CD14-positive monocyte (primary cell): Measurements from ENCODE around the gene APOL4. TPM values are rescaled to one million over a fixed set of nuclear protein-coding genes. Genes with fewer than 3 reads are reported as not detected.
"Not testable (repeated sequence)": the region's sequence is repeated elsewhere in the genome, so short reads cannot be mapped to it uniquely, and the experiment has no call there.

ENCODE experiments used
- DNase-seq, 3 donors: peaks; one replicate each; pipeline ENCODE4 v3.0.0-alpha.2; 2011 to 2022
- H2AFZ ChIP-seq: 2 replicates; pipeline ENCODE4 v1.6.0; 2012; ENCODE audit warnings: mild to moderate bottlenecking, low read depth, low read length, inconsistent platforms; ENCODE audit not compliant: insufficient read depth, poor library complexity, severe bottlenecking
- H3K27ac ChIP-seq, 2 donors: 1 replicate in 1 of 2; 2 replicates in 1 of 2; pipeline ENCODE4 v1.5.1; 2012 to 2013; ENCODE audit warnings: low read length in 2 of 2, control low read depth in 1 of 2, inconsistent platforms in 1 of 2, low read depth in 1 of 2, mild to moderate bottlenecking in 1 of 2
- H3K27me3 ChIP-seq, 2 donors: one replicate each; pipeline versions ENCODE4 v1.6.0 to v1.6.1; 2011 to 2013; ENCODE audit warnings: low read length in 2 of 2; ENCODE audit not compliant: control insufficient read depth in 2 of 2, insufficient read depth in 2 of 2
- H3K36me3 ChIP-seq, 2 donors: replicated peaks in 1 of 2; 1 replicate in 1 of 2; 2 replicates in 1 of 2; pipeline versions ENCODE4 v1.5.1 to v1.6.1; 2012 to 2013; ENCODE audit warnings: low read length in 2 of 2, control low read depth in 1 of 2, inconsistent platforms in 1 of 2, mild to moderate bottlenecking in 1 of 2; ENCODE audit not compliant: insufficient read depth in 2 of 2, control insufficient read depth in 1 of 2
- H3K4me1 ChIP-seq, 2 donors: 1 replicate in 1 of 2; 2 replicates in 1 of 2; pipeline versions ENCODE4 v1.5.1 to v1.6.1; 2012 to 2013; ENCODE audit warnings: low read length in 2 of 2, control low read depth in 1 of 2, inconsistent platforms in 1 of 2, mild to moderate bottlenecking in 1 of 2, moderate library complexity in 1 of 2; ENCODE audit not compliant: insufficient read depth in 2 of 2, control insufficient read depth in 1 of 2
- H3K4me2 ChIP-seq: replicated peaks from 2 replicates; pipeline ENCODE3; 2012; ENCODE audit warnings: low read length, moderate library complexity, mild to moderate bottlenecking; ENCODE audit not compliant: poor library complexity, severe bottlenecking; ENCODE audit errors: extremely low read depth
- H3K4me3 ChIP-seq, 3 experiments: fragments of 200-600 bp in 1 of 3; sonication (generic) in 1 of 3; replicated peaks in 1 of 3; 1 replicate in 2 of 3; 2 replicates in 1 of 3; pipeline ENCODE4 v1.5.1; 2011 to 2013; ENCODE audit warnings: low read length in 3 of 3, mild to moderate bottlenecking in 3 of 3, control low read depth in 2 of 3, low read depth in 2 of 3, inconsistent platforms in 1 of 3, moderate library complexity in 1 of 3
- H3K79me2 ChIP-seq: 2 replicates; pipeline ENCODE4 v1.6.0; 2012; ENCODE audit warnings: mild to moderate bottlenecking, control low read depth, inconsistent platforms, low read length, moderate library complexity; ENCODE audit not compliant: insufficient read depth
- H3K9ac ChIP-seq: 2 replicates; pipeline ENCODE4 v1.6.0; 2017; ENCODE audit warnings: low read length, mild to moderate bottlenecking; ENCODE audit not compliant: insufficient read depth, poor library complexity, severe bottlenecking
- H3K9me3 ChIP-seq, 2 donors: replicated peaks in 1 of 2; 1 replicate in 1 of 2; 2 replicates in 1 of 2; pipeline versions ENCODE4 v1.5.1 to v1.6.1; 2012 to 2013; ENCODE audit warnings: low read length in 2 of 2, control low read depth in 1 of 2; ENCODE audit not compliant: control insufficient read depth in 1 of 2, insufficient read depth in 1 of 2
- H4K20me1 ChIP-seq: 2 replicates; pipeline ENCODE4 v1.6.0; 2012; ENCODE audit warnings: mild to moderate bottlenecking, low read length, control low read depth, moderate library complexity; ENCODE audit not compliant: insufficient read depth
- H3K27ac Mint-ChIP-seq, 7 donors: one replicate each; pipeline ENCODE4 v1.8.0; 2020; ENCODE audit warnings: mild to moderate bottlenecking in 7 of 7, mixed read lengths in 7 of 7, moderate library complexity in 6 of 7, inconsistent platforms in 2 of 7
- H3K27me3 Mint-ChIP-seq, 3 donors: one replicate each; pipeline ENCODE4 v1.8.0; 2021 to 2022; ENCODE audit warnings: low read depth in 3 of 3, mild to moderate bottlenecking in 3 of 3, mixed read lengths in 3 of 3, moderate library complexity in 3 of 3, inconsistent platforms in 1 of 3
- H3K36me3 Mint-ChIP-seq, 2 donors: one replicate each; pipeline ENCODE4 v1.8.0; 2020; ENCODE audit warnings: mixed read lengths in 2 of 2, inconsistent platforms in 1 of 2, mild to moderate bottlenecking in 1 of 2
- H3K4me1 Mint-ChIP-seq: one replicate; pipeline ENCODE4 v1.8.0; 2020; ENCODE audit warnings: mild to moderate bottlenecking, mixed read lengths
- H3K4me3 Mint-ChIP-seq, 2 donors: one replicate each; pipeline ENCODE4 v1.8.0; 2020; ENCODE audit warnings: mild to moderate bottlenecking in 2 of 2, mixed read lengths in 2 of 2, moderate library complexity in 1 of 2
- H3K9me3 Mint-ChIP-seq, 7 donors: one replicate each; pipeline ENCODE4 v1.8.0; 2020 to 2022; ENCODE audit warnings: mixed read lengths in 7 of 7, mild to moderate bottlenecking in 6 of 7, moderate library complexity in 6 of 7, inconsistent platforms in 2 of 7
- WGBS: methylation state at CpG from one replicate; pipeline ENCODE4 v1.1.5; 2013; ENCODE audit warnings: missing lambda C conversion rate; ENCODE audit not compliant: insufficient coverage; 5-methylcytosine and 5-hydroxymethylcytosine counted together
- intact Hi-C, 2 donors: fragments of 100-400 bp; cut with micrococcal nuclease; formaldehyde crosslinking; loops; one replicate each; pipeline versions ENCODE4 v1.15.0 to v1.15.1; 2023
- polyA plus RNA-seq, 3 donors: library from polyadenylated mRNA; depleted of rRNA in 1 of 3; unstranded in 2 of 3; stranded (reverse) in 1 of 3; fragments of 300-500 nt in 2 of 3; fragments of >200 nt in 1 of 3; fragmentation: Illumina TruSeq in 2 of 3; gene quantifications; 1 replicate in 2 of 3; 2 replicates in 1 of 3; pipeline ENCODE4 v1.2.3, GENCODE V29; 2012 to 2021
- TF ChIP-seq, protein P1 (sequence below): fragments of 200-600 bp; IDR thresholded peaks from one replicate; pipeline ENCODE4 v1.8.0; 2022; ENCODE audit warnings: antibody characterized with exemption, mild to moderate bottlenecking

Gene APOL4
- polyA plus RNA-seq, 3 donors = 0.51 to 1.4 (median 0.71) TPM

GRCh38 chr22:36154423-36154945 is 47.1 kb downstream of the APOL4 start:
- no peak overlapping the region for H3K4me2 ChIP-seq
- H3K4me3 ChIP-seq = no peak overlapping the region
- intact Hi-C loops = no loop called here

GRCh38 chr22:36153501-36154422 is 47.8 kb downstream of the APOL4 start:
- Histone ChIP-seq H4K20me1 (peaks cover 74% of the 10 kb centered on the region), H2AFZ (no peak overlapping the region), H3K4me1 (peaks cover 67 to 86% of the 10 kb centered on the region in 2 donors), H3K4me3 (no peak overlapping the region), H3K27ac (no peak overlapping the region), H3K27me3 (no peaks in the 10 kb centered on the region), H3K36me3 (peaks cover 9 to 63% of the 10 kb centered on the region in 2 donors), H3K4me2 (no peak overlapping the region), H3K79me2 (peaks cover 86% of the 10 kb centered on the region), H3K9me3 (no peaks in the 10 kb centered on the region), H3K9ac (no peak overlapping the region)
- peak overlapping the region in 2 of 7 donors; percentile 25 to 42 for H3K27ac Mint-ChIP-seq
- DNase-seq = no peak
- no peaks in the 10 kb centered on the region for H3K27me3 Mint-ChIP-seq
- no peak overlapping the region for H3K4me3 Mint-ChIP-seq
- peaks cover 0 to 7% (median 2%) of the 10 kb centered on the region in 7 donors for H3K9me3 Mint-ChIP-seq
- 67% methylated on average over 10 of the region's 12 CpGs for WGBS
- peaks cover 93% of the 10 kb centered on the region for H3K4me1 Mint-ChIP-seq
- intact Hi-C loops = no loop called here
- peaks cover 68 to 71% of the 10 kb centered on the region in 2 donors for H3K36me3 Mint-ChIP-seq
- TF ChIP-seq, protein P1, sequence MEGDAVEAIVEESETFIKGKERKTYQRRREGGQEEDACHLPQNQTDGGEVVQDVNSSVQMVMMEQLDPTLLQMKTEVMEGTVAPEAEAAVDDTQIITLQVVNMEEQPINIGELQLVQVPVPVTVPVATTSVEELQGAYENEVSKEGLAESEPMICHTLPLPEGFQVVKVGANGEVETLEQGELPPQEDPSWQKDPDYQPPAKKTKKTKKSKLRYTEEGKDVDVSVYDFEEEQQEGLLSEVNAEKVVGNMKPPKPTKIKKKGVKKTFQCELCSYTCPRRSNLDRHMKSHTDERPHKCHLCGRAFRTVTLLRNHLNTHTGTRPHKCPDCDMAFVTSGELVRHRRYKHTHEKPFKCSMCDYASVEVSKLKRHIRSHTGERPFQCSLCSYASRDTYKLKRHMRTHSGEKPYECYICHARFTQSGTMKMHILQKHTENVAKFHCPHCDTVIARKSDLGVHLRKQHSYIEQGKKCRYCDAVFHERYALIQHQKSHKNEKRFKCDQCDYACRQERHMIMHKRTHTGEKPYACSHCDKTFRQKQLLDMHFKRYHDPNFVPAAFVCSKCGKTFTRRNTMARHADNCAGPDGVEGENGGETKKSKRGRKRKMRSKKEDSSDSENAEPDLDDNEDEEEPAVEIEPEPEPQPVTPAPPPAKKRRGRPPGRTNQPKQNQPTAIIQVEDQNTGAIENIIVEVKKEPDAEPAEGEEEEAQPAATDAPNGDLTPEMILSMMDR = no peak

More at GRCh38 chr22:36154423-36154945, 47.1 kb downstream of the APOL4 start:
- Mint-ChIP-seq H3K27ac (peak overlapping the region in 4 of 7 donors; percentile 10 to 99 (median 71)), H3K4me1 (peaks cover 93% of the 10 kb centered on the region), H3K27me3 (no peaks in the 10 kb centered on the region), H3K4me3 (peak overlapping the region in 1 of 2 donors; percentile 4), H3K36me3 (peaks cover 64 to 67% of the 10 kb centered on the region in 2 donors), H3K9me3 (peaks cover 0 to 7% (median 2%) of the 10 kb centered on the region in 7 donors)
- Histone ChIP-seq H3K79me2 (peaks cover 93% of the 10 kb centered on the region), H3K9ac (no peak overlapping the region), H2AFZ (no peak overlapping the region), H3K27ac (no peak overlapping the region), H3K36me3 (peaks cover 2 to 56% of the 10 kb centered on the region in 2 donors), H3K4me1 (peaks cover 67 to 86% of the 10 kb centered on the region in 2 donors), H3K27me3 (no peaks in the 10 kb centered on the region), H4K20me1 (peaks cover 66% of the 10 kb centered on the region), H3K9me3 (no peaks in the 10 kb centered on the region)
- no CpG with 5 or more reads among the region's 3 CpGs for WGBS
- TF ChIP-seq, protein P1 = no peak
- no peak for DNase-seq

- H3K27ac Mint-ChIP-seq = peak overlapping the region in 3 of 7 donors; percentile 15 to 64 (median 20)
- H3K27me3 Mint-ChIP-seq, DNase-seq, H3K4me3 Mint-ChIP-seq, H3K4me2 ChIP-seq, H3K4me3 ChIP-seq, H3K9me3 ChIP-seq, intact Hi-C loops, H3K27ac ChIP-seq, H2AFZ ChIP-seq, H3K9me3 Mint-ChIP-seq, H3K9ac ChIP-seq, H3K27me3 ChIP-seq: not testable (repeated sequence)
- peaks cover 74 to 78% of the 10 kb centered on the region in 2 donors for H3K36me3 Mint-ChIP-seq
- Histone ChIP-seq H3K79me2 (peaks cover 76% of the 10 kb centered on the region), H4K20me1 (peaks cover 82% of the 10 kb centered on the region), H3K36me3 (peaks cover 19 to 72% of the 10 kb centered on the region in 2 donors), H3K4me1 (peaks cover 59 to 79% of the 10 kb centered on the region in 2 donors)
- WGBS = 100% methylated on average over 1 of the region's 4 CpGs
- H3K4me1 Mint-ChIP-seq = peaks cover 89% of the 10 kb centered on the region
Observed at GRCh38 chr22:36152821-36153220, 48.8 kb downstream of the APOL4 start.
